Measurements from ENCODE around the gene ARRDC5.
"Not testable (repeated sequence)": the region's sequence is repeated elsewhere in the genome, so short reads cannot be mapped to it uniquely, and the experiment has no call there.

ARRDC5 gene

DNA sequence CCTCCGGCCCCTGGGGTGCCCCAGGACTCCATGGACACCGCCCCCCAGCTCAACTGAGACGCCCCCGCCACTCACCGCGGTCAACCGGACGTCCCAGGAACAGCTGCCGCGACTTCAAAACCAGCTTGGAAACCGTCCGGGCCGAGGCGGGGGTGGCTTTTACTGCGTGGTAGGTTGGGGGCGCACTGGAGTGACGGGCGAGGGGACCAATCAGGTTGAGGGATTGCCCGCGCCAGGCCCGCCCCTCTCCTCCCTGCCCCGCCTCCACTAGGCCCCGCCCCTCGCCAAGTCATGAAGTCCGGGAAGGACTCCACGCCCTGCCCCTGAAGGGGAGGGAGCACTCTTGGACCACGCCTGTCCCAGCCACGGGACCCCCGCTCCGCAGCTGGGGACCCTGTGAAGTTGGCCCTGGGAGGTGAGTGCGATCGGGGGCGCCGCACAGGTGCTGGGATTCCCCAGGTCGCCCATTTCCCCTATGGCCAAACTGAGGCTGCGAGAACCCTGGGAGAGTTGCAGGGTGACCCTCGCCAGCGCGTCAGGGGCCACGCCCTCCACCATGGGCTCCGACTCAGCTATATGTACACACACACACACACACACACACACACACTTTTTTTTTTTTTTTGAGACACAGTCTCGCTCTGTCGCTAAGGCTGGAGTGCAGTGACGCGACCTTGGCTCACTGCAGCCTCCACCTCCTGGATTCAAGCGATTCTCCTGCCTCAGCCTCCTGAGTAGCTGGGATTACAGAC, 35.0 kb downstream of the ARRDC5 start, which contains the start of gene PLIN3:
Gene PLIN3, minus strand, starts transcription at position 134 of the 752 bp plus-strand sequence. CDS start 6,273 bp downstream, outside the sequence.
- no peak for DNase-seq

DNA sequence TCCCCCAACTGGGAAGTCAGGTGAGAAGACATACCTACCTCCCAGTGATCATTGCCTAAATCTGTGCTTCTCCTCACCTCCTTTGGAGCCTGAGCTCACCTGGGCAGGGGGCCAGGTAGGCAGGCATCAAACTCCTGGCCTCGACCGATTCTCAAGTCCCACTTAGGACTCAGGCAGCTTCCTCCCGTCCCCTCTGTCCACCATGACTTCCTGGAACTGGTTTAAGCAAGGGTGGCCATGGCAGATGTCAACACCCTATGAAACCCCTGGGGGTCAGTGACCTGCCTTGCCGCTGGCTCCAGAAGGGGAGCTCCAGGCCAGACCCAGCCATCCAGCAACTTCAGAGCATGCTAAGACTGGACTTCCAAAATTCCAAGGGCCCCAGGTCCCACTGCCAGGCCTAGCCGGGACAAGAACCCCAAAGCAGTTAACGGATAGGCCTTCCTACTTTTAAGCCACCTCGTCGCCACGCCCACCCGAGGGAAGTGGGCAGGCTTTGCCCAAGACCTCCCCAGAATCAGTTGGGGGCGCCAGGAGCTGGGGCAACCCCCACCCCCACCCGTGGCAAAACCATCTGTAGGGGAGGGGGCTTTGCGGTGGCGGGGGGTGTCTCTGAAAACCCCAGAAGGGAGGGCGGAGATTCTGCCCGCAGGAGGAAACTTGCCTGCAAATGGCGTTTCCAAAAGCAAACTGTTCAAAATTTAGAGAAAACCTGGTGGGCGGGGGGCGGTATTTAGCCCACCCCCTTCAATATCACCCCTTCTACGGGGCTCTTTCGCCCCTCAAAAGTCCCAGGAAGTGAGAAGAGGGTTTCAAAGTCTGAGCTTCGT, 35.9 kb downstream of the ARRDC5 start:
- DNase-seq = no peak

DNA sequence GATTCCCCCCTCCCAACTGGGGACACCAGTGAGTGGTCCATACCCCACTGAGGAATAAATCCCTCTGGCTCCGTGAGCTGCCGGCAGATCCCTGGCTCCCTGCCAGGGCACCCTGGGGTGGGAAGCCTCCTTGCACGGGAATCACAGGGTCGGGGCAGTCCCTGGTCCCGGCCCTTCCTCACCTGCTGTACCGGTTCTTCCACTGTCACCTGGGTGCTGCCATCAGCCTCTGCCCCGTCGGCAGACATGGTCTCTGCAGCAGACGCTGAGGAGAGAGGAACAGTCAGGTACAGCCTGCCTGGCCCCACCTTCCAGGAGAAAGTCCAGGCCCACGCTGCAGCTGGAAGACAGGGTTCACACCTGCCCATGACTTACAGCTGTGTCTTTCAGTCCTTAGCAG, 41.5 kb downstream of the ARRDC5 start:
- DNase-seq = no peak

DNA sequence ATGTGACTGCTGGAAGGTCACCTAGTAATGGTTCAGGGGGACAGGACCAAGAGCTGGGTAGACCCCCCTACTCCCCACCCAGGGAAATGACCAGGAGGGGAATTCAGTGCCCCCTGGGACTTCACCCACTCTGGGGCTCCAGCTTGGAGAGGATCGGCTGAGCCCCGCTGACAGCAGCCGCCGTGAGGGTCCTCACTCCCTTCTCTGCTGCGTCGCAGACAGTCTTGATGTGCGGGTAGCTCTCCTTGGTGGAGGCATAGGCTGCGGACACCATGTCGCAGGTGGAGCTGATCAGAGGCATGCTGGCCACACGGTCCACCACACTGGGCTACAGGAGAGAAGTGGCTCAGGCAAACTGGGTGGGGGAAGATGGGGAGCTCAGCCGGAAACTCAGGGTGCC, 43.0 kb downstream of the ARRDC5 start:
- DNase-seq = no peak

DNA sequence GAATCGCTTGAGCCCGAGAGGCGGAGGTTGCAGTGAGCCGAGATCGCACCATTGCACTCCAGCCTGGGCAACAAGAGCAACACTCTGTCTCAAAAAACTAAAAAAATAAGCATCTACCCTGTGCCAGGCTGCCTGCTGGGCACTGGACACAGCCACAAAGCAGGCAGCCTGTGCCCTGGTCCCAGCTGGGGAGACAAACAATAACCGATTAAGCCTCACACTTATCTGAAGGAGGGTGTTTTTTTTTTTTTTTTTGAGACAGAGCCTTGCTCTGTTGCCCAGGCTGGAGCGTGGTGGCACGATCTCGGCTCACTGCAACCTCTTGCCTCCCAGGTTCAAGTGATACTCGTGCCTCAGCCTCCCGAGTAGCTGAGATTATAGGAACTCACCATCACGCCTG, 46.2 kb downstream of the ARRDC5 start:
- not testable (repeated sequence) for DNase-seq

DNA sequence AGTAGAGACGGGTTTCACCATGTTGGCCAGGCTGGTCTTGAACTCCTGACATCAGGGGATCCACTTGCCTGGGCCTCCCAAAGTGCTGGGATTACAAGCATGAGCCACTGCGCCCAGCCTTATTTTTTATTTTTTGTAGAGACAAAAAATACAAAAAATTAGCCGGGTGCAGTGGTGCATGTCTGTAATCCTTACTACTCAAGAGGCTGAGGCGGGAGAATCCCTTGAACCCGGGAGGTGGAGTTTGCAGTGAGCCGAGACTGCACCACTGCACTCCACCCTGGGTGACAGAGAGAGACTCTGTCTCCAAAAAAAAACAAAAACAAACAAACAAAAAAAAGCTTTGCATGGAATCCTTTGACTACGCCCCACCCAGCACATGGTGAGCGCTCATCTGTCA, 49.2 kb downstream of the ARRDC5 start:
- DNase-seq = not testable (repeated sequence)

DNA sequence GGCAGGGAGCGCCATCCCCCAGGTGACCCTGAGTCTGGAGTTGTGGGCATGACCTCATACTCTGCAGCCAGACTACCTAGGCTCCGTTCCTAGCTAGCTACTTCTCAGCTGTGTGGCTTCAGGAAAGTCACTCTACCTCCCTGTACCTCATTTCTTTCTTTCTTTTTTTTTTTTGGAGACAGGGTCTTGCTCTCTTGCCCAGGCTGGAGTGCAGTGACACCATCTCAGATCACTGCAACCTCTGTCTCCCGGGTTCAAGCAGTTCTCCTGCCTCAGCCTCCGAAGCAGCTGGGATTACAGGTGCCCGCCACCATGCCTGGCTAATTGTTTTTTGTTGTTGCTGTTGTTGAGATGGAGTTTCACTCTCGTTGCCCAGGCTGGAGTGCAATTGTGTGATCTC, 50.2 kb downstream of the ARRDC5 start:
- DNase-seq = no peak

DNA sequence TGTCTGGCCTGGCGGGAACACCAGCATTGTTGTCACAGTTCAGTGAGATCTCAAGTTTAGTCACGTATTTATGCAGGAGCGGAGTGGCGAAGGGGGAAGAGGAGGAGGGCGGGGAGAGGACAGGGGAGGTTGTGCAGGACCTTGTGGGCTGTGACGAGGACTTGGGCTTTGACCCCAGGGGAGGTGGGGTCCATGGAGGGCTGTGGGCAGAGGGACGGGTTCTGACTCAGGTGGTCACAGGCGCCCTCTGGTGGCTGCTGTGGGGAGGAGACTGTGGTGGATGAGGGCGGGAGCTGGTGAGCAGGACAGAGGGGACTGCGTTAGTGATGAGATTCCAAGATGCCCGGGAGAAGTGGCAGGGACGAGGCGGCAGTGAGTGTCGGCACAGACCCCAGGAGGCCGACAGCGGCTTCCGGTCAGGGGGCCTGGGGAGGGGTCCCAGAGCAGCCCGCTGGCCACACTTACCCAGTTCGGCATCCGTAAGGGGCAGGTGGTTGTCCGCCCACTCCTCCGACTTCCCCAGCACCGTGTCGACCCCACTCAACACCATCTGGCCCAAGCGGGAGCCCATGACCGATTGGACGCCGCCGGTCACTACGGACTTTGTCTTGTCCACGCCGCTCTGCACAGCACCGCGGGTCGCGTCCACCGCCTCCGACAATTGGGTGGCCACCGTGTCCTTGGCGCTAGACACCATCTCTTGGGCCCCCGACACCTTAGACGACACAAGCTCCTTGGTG, 51.0 kb downstream of the ARRDC5 start:
- no peak for DNase-seq

DNA sequence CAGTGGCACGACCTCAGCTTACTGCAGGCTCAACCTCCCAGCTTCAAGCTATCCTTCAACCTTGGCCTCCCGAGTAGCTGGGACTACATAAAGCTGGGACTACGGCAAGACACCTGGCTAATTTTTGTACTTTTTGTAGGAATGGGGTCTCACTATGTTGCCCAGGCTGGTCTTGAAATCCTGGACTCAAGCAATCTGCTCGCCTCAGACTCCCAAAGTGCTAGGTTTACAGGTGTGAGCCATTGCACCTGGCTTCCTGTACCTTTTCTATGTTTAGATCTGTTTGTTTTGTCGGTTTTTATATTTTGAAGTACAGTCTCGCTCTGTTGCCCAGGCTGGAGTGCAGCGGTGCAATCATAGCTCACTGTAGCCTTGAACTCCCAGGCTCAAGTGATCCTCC, 53.7 kb downstream of the ARRDC5 start:
- DNase-seq = no peak

DNA sequence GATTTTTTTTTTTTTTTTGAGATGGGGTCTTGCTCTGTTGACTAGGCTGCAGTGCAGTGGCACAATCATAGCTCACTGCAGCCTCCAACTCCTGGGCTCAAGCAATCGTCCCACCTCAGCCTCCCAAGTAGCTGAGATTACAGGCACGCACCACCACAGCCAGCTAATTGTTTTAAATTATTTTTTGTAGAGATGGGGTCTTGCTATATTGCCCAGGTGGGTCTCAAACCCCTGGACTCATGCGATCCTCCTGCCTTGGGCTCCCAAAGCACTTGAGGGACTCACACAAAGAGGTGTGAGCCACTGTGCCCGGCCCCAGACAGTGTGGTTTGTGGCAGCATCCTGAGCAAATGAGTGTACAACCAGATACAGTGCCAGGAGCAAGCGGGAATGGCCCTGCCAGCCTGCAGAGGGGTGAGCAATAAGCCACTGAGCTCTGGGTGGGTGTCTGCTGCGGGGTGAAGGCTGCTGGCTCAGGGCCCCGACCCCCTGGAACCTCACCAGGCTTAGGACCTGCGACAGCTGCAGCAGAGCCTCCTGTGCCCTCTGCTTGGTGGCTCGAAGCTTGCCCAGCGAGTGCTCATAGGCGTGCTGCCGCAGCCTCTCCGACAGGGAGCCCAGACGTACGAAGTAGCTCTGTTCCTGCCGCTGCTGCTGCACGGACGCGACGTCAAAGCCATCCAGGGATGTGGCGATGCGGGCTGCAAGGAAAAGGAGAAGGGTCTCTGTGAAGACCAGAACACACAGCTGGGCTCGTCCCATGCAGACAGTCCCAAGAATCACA, 55.3 kb downstream of the ARRDC5 start:
- no peak for DNase-seq

DNA sequence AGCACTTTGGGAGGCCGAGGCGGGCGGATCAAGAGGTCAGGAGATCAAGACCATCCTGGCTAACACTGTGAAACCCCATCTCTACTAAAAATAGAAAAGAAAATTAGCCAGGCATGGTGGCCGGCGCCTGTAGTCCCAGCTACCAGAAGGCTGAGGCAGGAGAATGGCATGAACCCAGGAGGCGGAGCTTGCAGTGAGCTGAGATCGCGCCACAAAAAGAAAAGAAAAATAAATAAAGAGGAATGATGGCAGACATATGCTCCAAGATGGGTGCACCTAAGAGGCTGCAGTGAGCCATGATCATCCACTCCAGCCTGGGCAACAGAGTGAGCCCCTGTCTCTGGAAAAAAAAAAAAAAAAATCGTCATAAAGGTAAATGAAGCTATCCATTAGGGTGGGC, 56.7 kb downstream of the ARRDC5 start:
- not testable (repeated sequence) for DNase-seq

DNA sequence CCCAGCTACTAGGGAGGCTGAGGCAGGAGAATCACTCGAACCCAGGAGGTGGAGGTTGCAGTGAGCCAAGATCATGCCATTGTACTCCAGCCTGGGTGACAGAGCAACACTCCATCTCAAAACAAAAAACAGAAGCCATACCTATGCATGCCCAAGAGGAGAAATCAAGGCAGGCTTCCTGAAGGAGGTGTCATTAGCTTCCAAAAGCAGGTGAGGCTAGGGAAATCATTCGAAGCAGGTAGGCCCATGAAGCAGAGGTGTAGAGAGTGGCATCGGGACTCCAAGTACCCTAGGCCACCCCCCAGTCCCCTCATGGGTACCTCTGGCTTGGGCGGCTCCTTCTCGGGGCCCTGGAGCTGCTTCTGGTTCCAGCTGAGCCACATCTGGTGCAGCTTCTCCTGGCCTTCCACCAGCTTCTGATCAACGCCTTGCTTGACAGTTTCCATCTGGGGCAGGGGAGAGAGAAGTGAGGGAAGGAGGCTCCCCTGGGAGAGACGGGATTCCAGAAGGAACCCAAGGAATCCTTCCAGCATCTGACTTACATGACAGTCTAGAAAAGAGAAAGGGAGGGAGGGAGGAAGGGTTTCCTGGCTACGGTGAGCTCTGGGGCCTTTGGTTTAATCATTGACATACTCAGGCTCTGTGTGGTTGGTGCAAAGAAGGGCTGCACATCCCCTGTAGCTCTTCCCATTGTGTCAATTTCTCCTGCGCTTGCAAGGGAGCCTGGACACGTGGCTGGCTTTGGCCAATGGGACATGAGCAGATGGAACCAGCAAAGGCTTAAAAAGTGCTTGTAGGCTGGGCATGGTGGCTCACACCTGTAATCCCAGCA, 58.1 kb downstream of the ARRDC5 start:
- DNase-seq = no peak

DNA sequence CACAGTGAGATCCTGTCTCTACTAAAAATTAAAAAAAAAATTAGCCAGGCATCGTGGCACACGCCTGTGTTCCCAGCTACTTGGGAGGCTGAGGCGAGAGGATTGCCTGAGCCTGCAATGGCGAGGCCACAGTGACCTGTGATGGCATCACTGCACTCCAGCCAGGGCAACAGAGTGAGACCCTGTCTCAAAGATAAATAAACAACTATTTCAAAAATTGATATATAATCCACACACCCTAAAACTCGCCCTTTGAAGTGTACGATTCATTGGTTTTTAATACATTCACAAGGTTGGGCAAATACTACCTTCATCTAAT, 59.1 kb downstream of the ARRDC5 start:
- DNase-seq = no peak

Measured in NCI-H1694 (cell line).